Lung (tissue), 12 donors: ENCODE data around the gene ZNF579. TPM values are rescaled to one million over a fixed set of nuclear protein-coding genes. Genes with fewer than 3 reads are reported as not detected.

Experiments
- ATAC-seq: fragments of 200-7000 bp; cut with Tn5 transposase; one replicate; pipeline ENCODE4 v1.9.1; 2020; ENCODE audit warnings: moderate number of reproducible peaks; ENCODE audit not compliant: insufficient read depth, low FRiP score
- DNase-seq, 3 donors: peaks; one replicate each; pipeline ENCODE4 v3.0.0-alpha.2; 2013 to 2017
- H3K27ac ChIP-seq, 2 donors: one replicate each; pipeline ENCODE4 v1.5.1; 2013; ENCODE audit warnings: mild to moderate bottlenecking in 2 of 2, moderate library complexity in 2 of 2, control low read depth in 1 of 2, inconsistent platforms in 1 of 2, low read depth in 1 of 2, low read length in 1 of 2
- H3K27me3 ChIP-seq, 3 donors: one replicate each; pipeline ENCODE4 v1.5.1; 2013; ENCODE audit warnings: low read length in 2 of 3; ENCODE audit not compliant: control insufficient read depth in 3 of 3, insufficient read depth in 3 of 3
- H3K36me3 ChIP-seq, 4 donors: one replicate each; pipeline ENCODE4 v1.5.1; 2013; ENCODE audit warnings: low read length in 4 of 4, mild to moderate bottlenecking in 1 of 4, moderate library complexity in 1 of 4; ENCODE audit not compliant: control insufficient read depth in 4 of 4, insufficient read depth in 4 of 4
- H3K4me1 ChIP-seq, 5 donors: one replicate each; pipeline ENCODE4 v1.5.1; 2013; ENCODE audit warnings: low read length in 5 of 5, mild to moderate bottlenecking in 2 of 5, moderate library complexity in 1 of 5; ENCODE audit not compliant: control insufficient read depth in 5 of 5, insufficient read depth in 5 of 5
- H3K4me3 ChIP-seq: one replicate; pipeline ENCODE4 v1.5.1; 2013; ENCODE audit warnings: mild to moderate bottlenecking, control low read depth, moderate library complexity
- H3K9ac ChIP-seq, 2 donors: one replicate each; pipeline ENCODE4 v1.5.1; 2013; ENCODE audit warnings: low read length in 2 of 2, control low read depth in 1 of 2; ENCODE audit not compliant: insufficient read depth in 1 of 2
- H3K9me3 ChIP-seq, 4 donors: one replicate each; pipeline ENCODE4 v1.5.1; 2013; ENCODE audit warnings: low read length in 3 of 4, mild to moderate bottlenecking in 1 of 4, moderate library complexity in 1 of 4; ENCODE audit not compliant: control insufficient read depth in 4 of 4, insufficient read depth in 3 of 4
- CTCF ChIP-seq: IDR thresholded peaks from 2 replicates; pipeline ENCODE4 v1.5.1; 2012; ENCODE audit warnings: mild to moderate bottlenecking; ENCODE audit errors: control extremely low read depth, extremely low read depth
- WGBS, 2 donors: extraction: QIAGEN DNeasy Blood & Tissue Kit; methylation state at CpG; one replicate each; pipeline ENCODE4 v1.1.7; 2013; 5-methylcytosine and 5-hydroxymethylcytosine counted together
- polyA plus RNA-seq, 2 donors: library from polyadenylated mRNA; stranded (reverse); fragments of 200-250 nt; gene quantifications; one replicate each; pipeline ENCODE4 v1.2.1, GENCODE V29; 2013
- total RNA-seq, 2 donors: library from RNA; depleted of rRNA in 1 of 2; stranded (reverse); fragments of >200 nt in 1 of 2; gene quantifications; one replicate each; pipeline ENCODE4 v1.2.1, GENCODE V29; 2014 to 2021
- donor health status: control.
- donor health status: control.
- donor health status: Bipolar disorder and iron deficiency.
- donor health status: healthy.
- donor health status: DM: yes; HTN: yes; CAD: no.

ZNF579 gene
- total and polyA plus RNA-seq, 4 donors = 4.3 to 20.8 (median 10.1) TPM

- H3K27me3 ChIP-seq = no peaks in the 10 kb centered on the region
- no peak for DNase-seq
- no peak overlapping the region for H3K27ac ChIP-seq
- 89 to 90% methylated on average over 10 of the region's 10 CpGs for WGBS, 2 donors
- no peak overlapping the region for H3K9ac ChIP-seq
- TF ChIP-seq CTCF = no peak
- H3K4me3 ChIP-seq = no peak overlapping the region
- peaks cover 5 to 20% (median 13%) of the 10 kb centered on the region in 4 donors for H3K36me3 ChIP-seq
- H3K9me3 ChIP-seq = no peaks in the 10 kb centered on the region
- no peak for ATAC-seq
- peaks cover 0 to 14% (median 3%) of the 10 kb centered on the region in 5 donors for H3K4me1 ChIP-seq
Observed at GRCh38 chr19:55590617-55591016, 10.0 kb upstream of the ZNF579 start.

GRCh38 chr19:55590109-55590508 is 9.5 kb upstream of the ZNF579 start:
- TF ChIP-seq CTCF = no peak
- no peak for ATAC-seq
- no peaks in the 10 kb centered on the region for H3K9me3 ChIP-seq
- no peak overlapping the region for H3K9ac ChIP-seq
- H3K27me3 ChIP-seq = no peaks in the 10 kb centered on the region
- 67 to 81% methylated on average over 7 of the region's 7 CpGs for WGBS, 2 donors
- peaks cover 2 to 16% (median 8%) of the 10 kb centered on the region in 4 donors for H3K36me3 ChIP-seq
- no peak overlapping the region for H3K4me3 ChIP-seq
- no peak overlapping the region for H3K27ac ChIP-seq
- DNase-seq = no peak
- H3K4me1 ChIP-seq = peaks cover 0 to 18% (median 3%) of the 10 kb centered on the region in 5 donors

- ATAC-seq = no peak
- no peaks in the 10 kb centered on the region for H3K9me3 ChIP-seq
- WGBS, 2 donors = 95 to 96% methylated on average over 8 of the region's 8 CpGs
- no peaks in the 10 kb centered on the region for H3K27me3 ChIP-seq
- peaks cover 0 to 18% (median 3%) of the 10 kb centered on the region in 5 donors for H3K4me1 ChIP-seq
- DNase-seq = no peak
- no peak overlapping the region for H3K27ac ChIP-seq
- peaks cover 0 to 16% (median 4%) of the 10 kb centered on the region in 4 donors for H3K36me3 ChIP-seq
- no peak overlapping the region for H3K9ac ChIP-seq
- TF ChIP-seq CTCF = no peak
- no peak overlapping the region for H3K4me3 ChIP-seq
Observed at GRCh38 chr19:55588738-55589137, 8.1 kb upstream of the ZNF579 start.
